ENCODE data around the gene TMEM101.
"Not testable (repeated sequence)": the region's sequence is repeated elsewhere in the genome, so short reads cannot be mapped to it uniquely, and the experiment has no call there.

TMEM101 gene

GRCh38 chr17:44000871-44001460, 13.8 kb downstream of the TMEM101 start (continued):
- TF ChIP-seq ZNF768 (tag by site-specific recombination; IDR thresholded peaks at IDR 0.05) = no peak

GRCh38 chr17:44000141-44000860, 14.5 kb downstream of the TMEM101 start:
- Histone ChIP-seq H3K36me3 (ENCODE audit: control insufficient read depth in 2 of 2, insufficient read depth in 1 of 2, low read length in 2 of 2) (no peaks in the 10 kb centered on the region), H3K27ac (ENCODE audit: extremely low read depth, low read depth, low read length) (no peak overlapping the region), H3K4me3 (ENCODE audit: low read depth, low read length) (no peak overlapping the region), H3K9me3 (ENCODE audit: control insufficient read depth, insufficient read depth, low read depth, low read length) (no peaks in the 10 kb centered on the region), H3K4me1 (ENCODE audit: control insufficient read depth, insufficient read depth, low read length) (no peaks in the 10 kb centered on the region)
- POLR2A ChIA-PET = interaction anchor here (0.6 kb wide), 1 partner anchor 41 kb away, joined by 3 read pairs; no protein-coding TSS in a partner anchor
- CTCF ChIA-PET = interaction anchor here (0.6 to 1.5 kb wide), 5 partner anchors 9 to 683 kb away, joined by 3 to 5 read pairs (median 3); no protein-coding TSS in a partner anchor
- TF ChIP-seq ZNF362 (tag by site-specific recombination; IDR thresholded peaks at IDR 0.05) = 0 out of 2 replicates have a peak, but pooled peaks have one; percentile 27
- no peak for TF ChIP-seq ZNF701 (tag by site-specific recombination; IDR thresholded peaks at IDR 0.05)

GRCh38 chr17:43999024-43999423, 15.7 kb downstream of the TMEM101 start:
- Histone ChIP-seq H3K36me3 (ENCODE audit: control insufficient read depth in 2 of 2, insufficient read depth in 1 of 2, low read length in 2 of 2) (no peaks in the 10 kb centered on the region), H3K4me1 (ENCODE audit: control insufficient read depth, insufficient read depth, low read length) (no peaks in the 10 kb centered on the region), H3K9me3 (ENCODE audit: control insufficient read depth, insufficient read depth, low read depth, low read length) (no peaks in the 10 kb centered on the region), H3K4me3 (ENCODE audit: low read depth, low read length) (no peak overlapping the region), H3K27ac (ENCODE audit: extremely low read depth, low read depth, low read length) (no peak overlapping the region)
- POLR2A ChIA-PET = no interaction called here
- TF ChIP-seq ZSCAN18 (tag by site-specific recombination; IDR thresholded peaks at IDR 0.05) (no peak), ZBTB20 (tag by site-specific recombination; IDR thresholded peaks at IDR 0.05) (no peak), ZSCAN23 (tag by site-specific recombination; IDR thresholded peaks at IDR 0.05) (no peak), YY1 (tag by site-specific recombination; IDR thresholded peaks at IDR 0.05) (no peak), GLIS2 (tag by site-specific recombination; IDR thresholded peaks at IDR 0.05) (no peak), ZBTB8A (tag by site-specific recombination; IDR thresholded peaks at IDR 0.05) (no peak), GLIS1 (tag by site-specific recombination; IDR thresholded peaks at IDR 0.05) (no peak), ZBTB48 (tag by site-specific recombination; IDR thresholded peaks at IDR 0.05) (no peak), ZFP41 (tag by site-specific recombination; IDR thresholded peaks at IDR 0.05; ENCODE audit: borderline replicate concordance) (no peak), ZNF473 (tag by site-specific recombination; IDR thresholded peaks at IDR 0.05) (no peak), ZFP37 (tag by site-specific recombination; IDR thresholded peaks at IDR 0.05) (no peak), ZNF202 (tag by site-specific recombination; IDR thresholded peaks at IDR 0.05; ENCODE audit: borderline replicate concordance) (no peak), ZNF701 (tag by site-specific recombination; IDR thresholded peaks at IDR 0.05) (no peak), ZNF433 (tag by site-specific recombination; IDR thresholded peaks at IDR 0.05; ENCODE audit: low read depth) (no peak)
- CTCF ChIA-PET = interaction anchor here (0.5 to 9.9 kb wide), 6 partner anchors 42 to 121 kb away, joined by 3 to 267 read pairs (median 4); partner anchors contain the start of gene PPY

GRCh38 chr17:43998552-43998951, 16.2 kb downstream of the TMEM101 start:
- no peak overlapping the region for H3K27ac ChIP-seq (ENCODE audit: extremely low read depth, low read depth, low read length)
- no peaks in the 10 kb centered on the region for H3K4me1 ChIP-seq (ENCODE audit: control insufficient read depth, insufficient read depth, low read length)
- no peak overlapping the region for H3K4me3 ChIP-seq (ENCODE audit: low read depth, low read length)
- POLR2A ChIA-PET = interaction anchor here (0.9 kb wide), 1 partner anchor 60 kb away, joined by 3 read pairs; no protein-coding TSS in a partner anchor
- H3K36me3 ChIP-seq (ENCODE audit: control insufficient read depth in 2 of 2, insufficient read depth in 1 of 2, low read length in 2 of 2) = no peaks in the 10 kb centered on the region
- no peaks in the 10 kb centered on the region for H3K9me3 ChIP-seq (ENCODE audit: control insufficient read depth, insufficient read depth, low read depth, low read length)
- CTCF ChIA-PET = interaction anchor here (0.5 to 9.9 kb wide), 7 partner anchors 43 to 153 kb away, joined by 3 to 267 read pairs (median 4); partner anchors contain the start of gene PPY
- TF ChIP-seq GLIS1 (tag by site-specific recombination; IDR thresholded peaks at IDR 0.05) (peak; percentile 51; the same call in 1 of the 2 replicates), KLF17 (tag by site-specific recombination; IDR thresholded peaks at IDR 0.05) (no peak), ZNF121 (tag by site-specific recombination; IDR thresholded peaks at IDR 0.05) (0 out of 2 replicates have a peak, but pooled peaks have one; percentile 13)

- H3K27ac ChIP-seq (ENCODE audit: extremely low read depth, low read depth, low read length); H3K9me3 ChIP-seq (ENCODE audit: control insufficient read depth, insufficient read depth, low read depth, low read length); H3K36me3 ChIP-seq (ENCODE audit: control insufficient read depth in 2 of 2, insufficient read depth in 1 of 2, low read length in 2 of 2); H3K4me1 ChIP-seq (ENCODE audit: control insufficient read depth, insufficient read depth, low read length); H3K4me3 ChIP-seq (ENCODE audit: low read depth, low read length): not testable (repeated sequence)
- POLR2A ChIA-PET = interaction anchor here (1.3 kb wide), 1 partner anchor 10 kb away, joined by 4 read pairs; no protein-coding TSS in a partner anchor
- CTCF ChIA-PET = interaction anchor here (0.7 to 9.9 kb wide), 13 partner anchors 10 to 731 kb away, joined by 3 to 267 read pairs (median 4); partner anchors contain the start of gene PPY
These were observed 17.6 kb downstream of the TMEM101 start for GRCh38 chr17:43997180-43997579.
